ENCODE measurements around the gene LILRB5.
A peak's percentile ranks its signal among the peaks of the same experiment; 100 is the strongest.
"Not testable (repeated sequence)": the region's sequence is repeated elsewhere in the genome, so short reads cannot be mapped to it uniquely, and the experiment has no call there.

The LILRB5 gene

GRCh38 chr19:54211235-54211634, 45.8 kb downstream of the LILRB5 start:
- DNase-seq (ENCODE audit: low spot score): no peak

DNA sequence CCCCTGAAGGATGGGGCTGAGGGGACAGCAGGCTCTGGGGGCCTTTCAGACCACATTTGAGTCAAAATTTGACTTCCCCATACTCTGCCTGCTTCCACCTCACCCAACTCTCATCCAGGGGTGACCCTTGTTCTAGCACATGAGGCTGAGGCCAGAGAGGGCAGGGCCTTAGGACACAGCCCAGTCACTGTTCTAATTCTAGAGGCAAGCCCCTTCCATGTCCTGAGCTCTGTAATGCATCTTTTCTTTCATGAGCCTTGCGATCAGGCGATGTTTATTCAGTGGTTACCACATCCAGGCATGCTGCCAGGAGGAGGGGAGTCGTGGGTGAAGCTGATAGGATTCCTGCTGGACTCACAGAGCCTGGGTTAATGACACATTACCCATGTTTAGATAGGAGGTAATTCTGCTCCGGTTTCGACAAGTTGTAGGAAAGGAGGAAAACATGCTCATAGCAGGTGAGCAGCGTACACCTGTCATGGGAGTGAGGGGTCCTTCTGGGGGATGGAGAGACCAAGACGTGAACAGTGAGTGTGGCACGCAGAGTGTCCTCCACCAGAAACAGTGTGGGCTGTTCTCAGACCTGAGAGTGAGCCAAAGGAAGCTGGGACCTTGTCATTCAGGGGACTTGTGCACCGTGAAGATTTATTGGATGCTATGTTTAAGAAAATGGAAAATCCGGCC, 47.1 kb downstream of the LILRB5 start:
- peak; percentile 97 for DNase-seq (ENCODE audit: low spot score)

DNA sequence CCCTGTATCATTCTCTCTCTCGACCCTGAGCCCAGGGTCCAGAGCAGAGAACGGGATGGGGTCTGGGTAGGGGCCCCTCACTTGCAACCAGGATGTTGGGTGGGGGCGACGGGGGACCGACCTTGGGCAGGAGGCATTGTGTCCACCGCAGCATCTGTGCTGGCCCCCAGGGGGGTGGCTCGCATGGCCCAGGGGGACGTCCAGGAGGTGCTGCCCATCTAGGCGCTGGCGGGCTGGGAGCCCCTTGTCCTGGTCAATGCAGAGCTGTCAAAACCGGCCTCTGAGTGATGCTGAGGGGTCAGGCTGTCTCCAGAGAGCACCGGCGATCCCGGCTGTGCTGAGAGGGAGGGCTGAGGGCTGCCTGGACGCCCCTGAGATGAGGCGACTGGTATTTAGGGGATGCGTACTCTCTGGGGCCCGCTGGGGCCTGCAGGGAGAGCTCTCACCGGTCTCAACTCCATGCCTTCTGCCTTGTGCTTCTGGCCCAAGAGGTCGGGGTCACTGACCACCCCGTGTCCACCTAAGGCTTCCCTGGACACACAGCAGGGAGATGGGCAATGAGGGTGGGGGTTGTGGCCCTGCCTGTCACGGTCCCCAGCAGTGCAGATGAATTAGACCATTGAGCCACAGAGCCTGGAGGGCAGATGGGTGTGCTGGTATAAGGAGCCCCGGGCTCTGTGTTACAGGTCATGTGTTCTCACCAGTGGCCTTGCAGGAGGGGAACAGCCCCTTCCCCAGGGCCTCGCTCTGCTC, 47.8 kb downstream of the LILRB5 start:
- DNase-seq (ENCODE audit: low spot score): peak; percentile 74

DNA sequence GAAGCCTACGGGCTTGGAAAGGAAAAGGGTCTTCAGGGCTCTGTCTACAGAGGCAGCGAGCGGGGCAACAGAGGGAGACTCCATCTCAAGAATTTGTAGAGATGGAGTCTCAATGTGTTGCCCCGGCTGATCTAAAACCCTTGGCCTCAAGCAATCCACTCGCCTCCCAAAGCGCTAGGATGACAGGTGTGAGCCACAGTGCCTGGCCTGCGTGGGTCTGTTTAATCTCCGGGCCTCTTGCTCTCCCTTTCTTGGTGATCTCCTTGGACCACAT, 48.4 kb downstream of the LILRB5 start:
- no peak for DNase-seq (ENCODE audit: low spot score)

- peak; percentile 93 for DNase-seq (ENCODE audit: low spot score)
Measured at GRCh38 chr19:54207983-54208783, 48.9 kb downstream of the LILRB5 start.

DNA sequence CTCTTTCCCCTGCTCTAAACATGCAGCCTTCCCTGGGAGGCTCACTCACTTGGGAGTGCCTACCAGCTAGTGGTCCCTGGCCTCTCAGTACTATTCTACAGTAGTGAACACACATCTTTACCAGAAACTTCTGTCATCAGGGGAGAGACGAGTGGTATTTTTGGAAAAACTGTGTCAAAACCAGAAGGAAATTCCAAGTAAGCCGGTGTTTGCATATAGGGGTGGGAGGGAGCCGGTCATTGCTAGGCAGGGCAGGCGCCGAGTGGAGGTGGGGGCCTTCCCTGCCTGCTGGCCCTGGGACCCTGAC, 49.4 kb downstream of the LILRB5 start:
- no peak for DNase-seq (ENCODE audit: low spot score)

- not testable (repeated sequence) for DNase-seq (ENCODE audit: low spot score)
Measured at GRCh38 chr19:54207193-54207592, 49.9 kb downstream of the LILRB5 start.

DNA sequence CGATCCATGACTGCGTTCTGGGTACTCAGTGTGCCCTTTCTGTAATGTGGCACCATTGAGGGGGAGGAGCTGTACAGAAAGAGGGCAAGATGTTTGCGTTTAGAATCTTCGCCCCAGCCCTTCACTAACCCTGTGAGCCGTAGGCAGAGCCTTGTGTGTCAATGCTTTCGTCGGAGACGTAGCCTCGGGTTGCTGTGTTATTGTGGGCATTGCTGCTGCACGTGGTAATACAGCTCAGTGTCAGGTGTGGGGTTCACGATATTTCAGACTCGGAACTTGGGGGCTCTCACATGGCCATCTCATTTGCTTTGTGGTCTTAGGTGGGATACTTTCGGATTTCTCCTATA, 50.3 kb downstream of the LILRB5 start:
- no peak for DNase-seq (ENCODE audit: low spot score)

DNA sequence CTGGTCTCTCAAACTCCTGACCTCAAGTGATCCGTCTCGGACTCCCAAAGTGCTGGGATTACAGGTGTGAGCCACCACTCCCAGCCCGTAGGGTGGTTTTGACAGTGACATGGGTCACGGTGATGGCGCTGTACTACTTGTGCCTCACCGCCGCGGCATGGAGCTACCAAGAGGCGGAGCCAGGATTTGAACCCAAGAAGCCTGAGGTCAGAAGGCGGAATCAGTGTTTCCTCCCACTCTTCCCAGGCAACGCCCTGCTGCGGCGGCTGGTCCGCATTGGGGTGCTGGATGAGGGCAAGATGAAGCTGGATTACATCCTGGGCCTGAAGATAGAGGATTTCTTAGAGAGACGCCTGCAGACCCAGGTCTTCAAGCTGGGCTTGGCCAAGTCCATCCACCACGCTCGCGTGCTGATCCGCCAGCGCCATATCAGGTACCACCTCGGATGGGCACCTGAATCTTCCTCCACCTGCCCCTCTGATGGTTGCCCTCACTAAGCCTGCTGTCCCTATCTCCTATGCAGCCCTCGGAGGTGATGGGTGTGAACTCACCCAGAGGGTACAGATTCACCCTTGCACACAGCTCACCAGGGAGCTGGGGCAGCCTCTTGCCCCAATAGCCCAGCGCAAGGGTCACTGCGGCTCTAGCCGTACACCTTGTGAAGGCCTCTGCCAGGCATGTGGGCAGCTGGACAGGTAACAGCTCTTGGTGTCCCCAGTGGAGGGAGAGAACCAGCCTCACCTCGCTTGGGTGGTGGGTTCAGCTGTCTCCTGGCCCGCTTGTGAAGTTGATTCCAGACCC, 50.8 kb downstream of the LILRB5 start:
- no peak for DNase-seq (ENCODE audit: low spot score)

- no peak for DNase-seq (ENCODE audit: low spot score)
Measured at GRCh38 chr19:54204767-54205468, 52.2 kb downstream of the LILRB5 start.

DNA sequence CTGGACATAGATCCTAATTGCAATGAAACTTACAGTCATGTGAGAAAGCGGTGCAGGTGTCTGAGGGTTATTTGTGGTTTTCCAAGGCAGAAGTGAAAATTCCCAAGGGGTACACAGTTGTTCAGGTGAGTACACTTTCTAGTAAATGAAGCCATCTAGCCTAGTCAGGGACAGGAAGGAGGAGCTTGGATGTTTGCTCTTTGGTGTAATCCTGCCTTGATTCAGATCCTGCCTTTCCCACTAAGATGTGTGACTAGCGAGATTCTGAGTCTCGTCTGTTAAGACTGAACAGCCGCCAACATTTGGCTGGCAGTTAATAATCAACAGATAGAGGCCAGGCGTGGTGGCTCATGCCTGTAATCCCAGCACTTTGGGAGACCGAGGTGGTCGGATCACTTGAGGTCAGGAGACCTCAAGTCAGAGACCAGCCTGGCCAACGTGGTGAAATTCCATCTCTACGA, 53.9 kb downstream of the LILRB5 start:
- no peak for DNase-seq (ENCODE audit: low spot score)

DNA sequence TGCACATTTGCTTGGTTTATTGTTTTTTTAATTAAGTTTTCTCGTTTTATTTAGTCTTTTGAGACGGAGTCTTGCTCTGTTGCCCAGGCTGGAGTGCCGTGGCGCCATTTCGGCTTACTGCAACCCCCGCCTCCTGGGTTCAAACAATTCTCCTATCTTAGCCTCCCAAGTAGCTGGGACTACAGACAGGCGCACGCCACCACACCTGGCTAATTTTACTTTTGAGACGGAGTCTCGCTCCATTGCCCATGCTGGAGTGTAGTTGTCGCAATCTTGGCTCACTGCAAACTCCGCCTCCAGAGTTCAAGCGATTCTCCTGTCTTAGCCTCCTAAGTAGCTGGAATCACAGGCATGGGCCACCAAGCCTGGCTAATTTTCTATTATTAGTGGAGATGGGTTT, 55.1 kb downstream of the LILRB5 start:
- DNase-seq (ENCODE audit: low spot score): no peak

DNA sequence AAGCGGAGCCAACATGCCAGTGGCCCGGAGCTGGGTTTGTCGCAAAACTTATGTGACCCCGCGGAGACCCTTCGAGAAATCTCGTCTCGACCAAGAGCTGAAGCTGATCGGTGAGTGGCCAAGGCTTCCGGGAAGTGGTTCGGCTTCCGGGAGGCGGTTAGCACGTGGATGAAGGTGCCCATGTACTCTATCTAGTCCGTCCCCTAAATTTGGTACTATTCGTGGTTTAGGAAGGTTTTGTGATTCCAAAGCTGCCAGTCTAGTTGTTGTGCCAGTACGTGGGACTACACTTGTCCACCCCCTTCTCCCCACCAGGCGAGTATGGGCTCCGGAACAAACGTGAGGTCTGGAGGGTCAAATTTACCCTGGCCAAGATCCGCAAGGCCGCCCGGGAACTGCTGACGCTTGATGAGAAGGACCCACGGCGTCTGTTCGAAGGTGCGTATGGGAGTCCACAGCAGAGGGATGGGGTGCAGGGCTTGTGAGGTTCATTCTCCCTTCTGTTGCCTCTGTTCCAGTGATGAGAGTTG, 55.8 kb downstream of the LILRB5 start:
- DNase-seq (ENCODE audit: low spot score): no peak
